ENCODE results near the gene KCTD17. TPM values are rescaled to one million over a fixed set of nuclear protein-coding genes. Genes with fewer than 3 reads are reported as not detected.
A peak's percentile ranks its signal among the peaks of the same experiment; 100 is the strongest.

KCTD17 gene
- total and polyA plus RNA-seq, 2 of the 13 experiments (the other 11 are each of a cell fraction or from before 2014, with no cell fraction given) = 5.3 to 11.7 TPM

GRCh38 chr22:37032535-37033460, 18.7 kb upstream of the KCTD17 start (continued):
- TF ChIP-seq UBTF (CRISPR knock-in tag; IDR thresholded peaks at IDR 0.05) (peak; percentile 68), HOXA9 (CRISPR knock-in tag; IDR thresholded peaks at IDR 0.05; ENCODE audit: borderline replicate concordance) (no peak), ZNF766 (CRISPR knock-in tag; IDR thresholded peaks at IDR 0.05; ENCODE audit: borderline replicate concordance) (no peak), PAWR (CRISPR knock-in tag; IDR thresholded peaks at IDR 0.05; ENCODE audit: borderline replicate concordance) (no peak), ZNF253 (CRISPR knock-in tag; IDR thresholded peaks at IDR 0.05; ENCODE audit: borderline replicate concordance) (peak; percentile 50; the same call in 1 of the 2 replicates), ZBTB14 (CRISPR knock-in tag; IDR thresholded peaks at IDR 0.05) (no peak), ZNF280B (CRISPR knock-in tag; IDR thresholded peaks at IDR 0.05; ENCODE audit: borderline replicate concordance) (no peak), ZNF225 (CRISPR knock-in tag; IDR thresholded peaks at IDR 0.05) (no peak; the same call in 1 of the 2 replicates), NFIB (CRISPR knock-in tag; IDR thresholded peaks at IDR 0.05; ENCODE audit: borderline replicate concordance) (no peak), JDP2 (CRISPR knock-in tag; IDR thresholded peaks at IDR 0.05; ENCODE audit: borderline replicate concordance) (no peak), ZNF816 (CRISPR knock-in tag; IDR thresholded peaks at IDR 0.05; ENCODE audit: borderline replicate concordance) (0 out of 2 replicates have a peak, but pooled peaks have one; percentile 43), MXI1 (IDR thresholded peaks at IDR 0.05; ENCODE audit: borderline replicate concordance, low read depth, low read length) (no peak; the same call in 2 of the 3 replicates), ZBTB7B (CRISPR knock-in tag; IDR thresholded peaks at IDR 0.05) (peak; percentile 100), CENPBD1 (CRISPR knock-in tag; IDR thresholded peaks at IDR 0.05; ENCODE audit: borderline replicate concordance, low read depth) (no peak), TBX3 (IDR thresholded peaks at IDR 0.05; ENCODE audit: borderline replicate concordance) (peak; percentile 72; the same call in 1 of the 2 replicates), PATZ1 (CRISPR knock-in tag; IDR thresholded peaks at IDR 0.05) (peak; percentile 97)
